IMR-90 (cell line): Measurements from ENCODE around the gene RNF223. TPM values are rescaled to one million over a fixed set of nuclear protein-coding genes. Genes with fewer than 3 reads are reported as not detected.

Source experiments
- ATAC-seq: fragments of 200-7000 bp; cut with Tn5 transposase; 2 replicates; pipeline ENCODE4 v1.9.1; 2020; ENCODE audit warnings: low read depth, mild to moderate bottlenecking, moderate library complexity
- BruUV-seq: library from RNA; stranded (reverse); fragments of 400-500 nt; replicated peaks from 2 replicates; lab custom pipeline; 2021; lab: Mats Ljungman, UMichigan
- CTCF ChIA-PET: fragments of 300-600 bp; formaldehyde crosslinking; extraction: SDS; loops from one replicate; lab custom pipeline; 2021; ENCODE audit warnings: antibody characterized with exemption; lab: Yijun Ruan, JAX
- POLR2A ChIA-PET: fragments of 300-600 bp; sonication (Branson Sonifier 250); formaldehyde crosslinking; loops from one replicate; lab custom pipeline; 2022; ENCODE audit warnings: antibody characterized with exemption; ENCODE audit not compliant: unreplicated experiment; lab: Charles Lee
- DNase-seq: peaks from one replicate; pipeline ENCODE4 v3.0.0; 2013
- H2AFZ ChIP-seq: replicated peaks from 2 replicates; pipeline ENCODE3; 2013; ENCODE audit warnings: low read length, mild to moderate bottlenecking; ENCODE audit not compliant: poor library complexity
- H2AK5ac ChIP-seq: 2 replicates; pipeline ENCODE4 v1.6.1; 2013; ENCODE audit warnings: low read depth, low read length, inconsistent platforms
- H2AK9ac ChIP-seq: replicated peaks from 2 replicates; pipeline ENCODE3; 2013; ENCODE audit warnings: mild to moderate bottlenecking, low read depth, low read length, moderate library complexity; ENCODE audit not compliant: poor library complexity
- H2BK120ac ChIP-seq: 2 replicates; pipeline ENCODE4 v1.6.1; 2013; ENCODE audit warnings: low read depth, low read length, inconsistent platforms
- H2BK15ac ChIP-seq: 3 replicates; pipeline ENCODE4 v1.6.1; 2013; ENCODE audit warnings: low read depth, low read length, inconsistent platforms
- H2BK20ac ChIP-seq: 2 replicates; pipeline ENCODE4 v1.6.1; 2013; ENCODE audit warnings: low read depth, mild to moderate bottlenecking, inconsistent platforms, low read length, moderate library complexity
- H2BK5ac ChIP-seq: 2 replicates; pipeline ENCODE4 v1.6.1; 2013; ENCODE audit warnings: mild to moderate bottlenecking, low read depth, low read length, inconsistent platforms; ENCODE audit not compliant: poor library complexity, severe bottlenecking
- H3K14ac ChIP-seq: replicated peaks from 2 replicates; pipeline ENCODE4 v1.6.1; 2013; ENCODE audit warnings: low read depth, low read length, inconsistent platforms
- H3K18ac ChIP-seq: 2 replicates; pipeline ENCODE4 v1.6.1; 2013; ENCODE audit warnings: low read depth, low read length, control low read depth
- H3K23ac ChIP-seq: 2 replicates; pipeline ENCODE4 v1.6.1; 2013; ENCODE audit warnings: low read depth, low read length, inconsistent platforms
- H3K27ac ChIP-seq: 2 replicates; pipeline ENCODE4 v1.5.1; 2013; ENCODE audit warnings: mild to moderate bottlenecking, control low read depth, low read length; ENCODE audit not compliant: insufficient read depth
- H3K27me3 ChIP-seq: 2 replicates; pipeline ENCODE4 v1.6.1; 2013; ENCODE audit warnings: low read length; ENCODE audit not compliant: control insufficient read depth, insufficient read depth
- H3K36me3 ChIP-seq: 2 replicates; pipeline ENCODE4 v1.6.1; 2013; ENCODE audit warnings: low read length, mixed read lengths; ENCODE audit not compliant: control insufficient read depth, insufficient read depth
- H3K4ac ChIP-seq: 2 replicates; pipeline ENCODE4 v1.6.1; 2013; ENCODE audit warnings: low read depth, low read length, inconsistent platforms
- H3K4me1 ChIP-seq: 2 replicates; pipeline ENCODE4 v1.6.1; 2013; ENCODE audit warnings: low read length, mixed read lengths; ENCODE audit not compliant: control insufficient read depth, insufficient read depth
- H3K4me2 ChIP-seq: 2 replicates; pipeline ENCODE4 v1.6.1; 2013; ENCODE audit warnings: low read depth, mild to moderate bottlenecking, control low read depth, low read length, moderate library complexity
- H3K4me3 ChIP-seq: 2 replicates; pipeline ENCODE4 v1.5.1; 2013; ENCODE audit warnings: low read depth, mild to moderate bottlenecking, control low read depth, low read length, moderate library complexity; ENCODE audit not compliant: insufficient read depth
- H3K56ac ChIP-seq: 2 replicates; pipeline ENCODE4 v1.6.1; 2013; ENCODE audit warnings: low read length, inconsistent platforms; ENCODE audit not compliant: insufficient read depth; ENCODE audit errors: extremely low read depth
- H3K79me1 ChIP-seq, 2 experiments: 2 replicates each; pipeline ENCODE4 v1.6.1; 2013; ENCODE audit warnings: low read length in 2 of 2, inconsistent platforms in 1 of 2, low read depth in 1 of 2
- H3K9ac ChIP-seq: 2 replicates; pipeline ENCODE4 v1.6.1; 2013; ENCODE audit warnings: low read depth, low read length, control low read depth
- H3K9me1 ChIP-seq: 2 replicates; pipeline ENCODE4 v1.6.1; 2013; ENCODE audit warnings: low read length, inconsistent platforms; ENCODE audit not compliant: insufficient read depth
- H3K9me3 ChIP-seq: 2 replicates; pipeline ENCODE4 v1.6.1; 2013; ENCODE audit warnings: low read length; ENCODE audit not compliant: control insufficient read depth, insufficient read depth
- H4K20me1 ChIP-seq: 2 replicates; pipeline ENCODE4 v1.6.1; 2013; ENCODE audit warnings: low read length, inconsistent platforms; ENCODE audit not compliant: insufficient read depth
- H4K5ac ChIP-seq: 2 replicates; pipeline ENCODE4 v1.6.1; 2013; ENCODE audit warnings: mild to moderate bottlenecking, low read depth, low read length, control low read depth
- H4K8ac ChIP-seq, 2 experiments: 2 replicates each; pipeline ENCODE4 v1.6.1; 2013; ENCODE audit warnings: low read depth in 2 of 2, low read length in 2 of 2, control low read depth in 1 of 2, inconsistent platforms in 1 of 2
- H4K91ac ChIP-seq: 2 replicates; pipeline ENCODE4 v1.6.1; 2013; ENCODE audit warnings: low read depth, low read length, inconsistent platforms; ENCODE audit not compliant: insufficient read depth
- MAZ ChIP-seq: IDR thresholded peaks from 2 replicates; pipeline ENCODE4 v1.6.1; 2012; ENCODE audit warnings: low read depth, mild to moderate bottlenecking, low read length, improper control_type of control experiment, moderate library complexity, borderline replicate concordance
- MXI1 ChIP-seq: IDR thresholded peaks from 2 replicates; pipeline ENCODE4 v1.6.1; 2012; ENCODE audit warnings: low read depth, mild to moderate bottlenecking, low read length, moderate library complexity, borderline replicate concordance
- POLR2A ChIP-seq: IDR thresholded peaks from 2 replicates; pipeline ENCODE4 v1.6.1; 2012; ENCODE audit warnings: mild to moderate bottlenecking, low read depth, low read length
- SMC3 ChIP-seq: fragments of 150-350 bp; IDR thresholded peaks from 2 replicates; pipeline ENCODE4 v1.6.1; 2016; ENCODE audit warnings: low read depth, mild to moderate bottlenecking, antibody characterized with exemption, low read length, moderate library complexity
- USF2 ChIP-seq: fragments of 150-350 bp; IDR thresholded peaks from 2 replicates; pipeline ENCODE4 v1.6.1; 2017; ENCODE audit warnings: mild to moderate bottlenecking, antibody characterized with exemption, low read length, low read depth
- WGBS, 2 experiments: methylation state at CpG; one replicate each; pipeline versions ENCODE4 v1.1.5 to v1.1.7; 2013; ENCODE audit warnings: missing lambda C conversion rate in 2 of 2; ENCODE audit not compliant: insufficient read length in 1 of 2; ENCODE audit errors: extremely low coverage in 2 of 2; 5-methylcytosine and 5-hydroxymethylcytosine counted together
- dilution Hi-C: fragments of 300-500 bp; cut with HindIII; formaldehyde crosslinking; loops from one replicate; pipeline ENCODE4 v1.14.3; 2018; ENCODE audit warnings: low sequenced_read_pairs; ENCODE audit not compliant: unreplicated experiment
- in situ Hi-C: fragments of 300-500 bp; cut with MboI; formaldehyde crosslinking; loops from 3 replicates; pipeline ENCODE4 v1.14.3; 2019; ENCODE audit warnings: low sequenced_read_pairs, inconsistent platforms, mixed read lengths
- intact Hi-C: fragments of 100-400 bp; cut with micrococcal nuclease; formaldehyde crosslinking; loops from 2 replicates; pipeline ENCODE4 v1.10.0; 2022
- polyA plus RNA-seq, 3 experiments: library from polyadenylated mRNA; depleted of rRNA; stranded (reverse); fragments of >200 nt; gene quantifications; 2 replicates each; pipeline ENCODE4 v1.2.3, GENCODE V29; 2012; ENCODE audit warnings: low replicate concordance in 1 of 3
- total RNA-seq: library from RNA; depleted of rRNA; stranded (reverse); fragments of >200 nt; gene quantifications from 2 replicates; pipeline ENCODE4 v1.2.3, GENCODE V29; 2012

Gene RNF223
- total and polyA plus RNA-seq, 2 of the 4 experiments (the other 2 are of a cell fraction) = not detected

GRCh38 chr1:1088029-1088800 lies 14.1 kb upstream of the RNF223 start:
- no peaks in the 10 kb centered on the region; the same call in 1 of the 2 replicates for H4K20me1 ChIP-seq
- 85% methylated on average over 25 of the region's 39 CpGs; no CpG with 5 or more reads in 1 of the 2 experiments for WGBS, 2 experiments
- no peak overlapping the region for H3K4me3 ChIP-seq
- H2BK15ac ChIP-seq = no peak overlapping the region
- H3K23ac ChIP-seq = no peak overlapping the region
- CTCF ChIA-PET = no interaction called here
- ATAC-seq (no peak), DNase-seq (no peak)
- no peaks in the 10 kb centered on the region for H3K9me1 ChIP-seq
- in situ Hi-C loops (no loop called here), intact Hi-C loops (no loop called here), dilution Hi-C loops (no loop called here)
- no peaks in the 10 kb centered on the region for H3K9me3 ChIP-seq
- no peak overlapping the region for H3K18ac ChIP-seq
- H2BK20ac ChIP-seq = no peak overlapping the region
- H4K91ac ChIP-seq = no peak overlapping the region
- no peak overlapping the region for H3K56ac ChIP-seq
- H2BK5ac ChIP-seq = no peak overlapping the region
- H4K5ac ChIP-seq = no peak overlapping the region
- H2AK9ac ChIP-seq = no peak overlapping the region
- H3K14ac ChIP-seq = no peak overlapping the region
- no peak overlapping the region for H3K4ac ChIP-seq
- no peak overlapping the region for H2AK5ac ChIP-seq
- H3K27me3 ChIP-seq = no peaks in the 10 kb centered on the region
- no peak overlapping the region for H4K8ac ChIP-seq
- no peaks in the 10 kb centered on the region for H3K4me1 ChIP-seq
- H2BK120ac ChIP-seq = no peak overlapping the region
- no peak overlapping the region for H3K4me2 ChIP-seq
- H3K27ac ChIP-seq = no peak overlapping the region
- H2AFZ ChIP-seq = no peak overlapping the region
- no peak overlapping the region for H3K9ac ChIP-seq
- POLR2A ChIA-PET = no interaction called here
- TF ChIP-seq POLR2A (no peak), MXI1 (no peak), SMC3 (no peak), MAZ (no peak), USF2 (no peak)
- no TSS peak for BruUV-seq
- H3K36me3 ChIP-seq = peaks cover 4% of the 10 kb centered on the region
- no peaks in the 10 kb centered on the region for H3K79me1 ChIP-seq
